ENCODE data around the gene RAPGEF4.

GRCh38 chr2:172811027-172811426 lies 75.4 kb downstream of the RAPGEF4 start:
- TF ChIP-seq POLR2AphosphoS5 (IDR thresholded peaks at IDR 0.05; ENCODE audit: low read depth, low read length) (no peak), POLR2A (IDR thresholded peaks at IDR 0.05; ENCODE audit: low read depth, low read length) (no peak), TAF1 (IDR thresholded peaks at IDR 0.05; ENCODE audit: borderline replicate concordance, low read depth, low read length) (no peak)
